UCSD-AML1 (cell line): ENCODE results near the gene GVQW3.

Source experiments
- DNase-seq: peaks from one replicate; lab custom pipeline; 2025; ENCODE audit not compliant: unreplicated experiment; lab: John Stamatoyannopoulos, UW

Gene GVQW3

DNA sequence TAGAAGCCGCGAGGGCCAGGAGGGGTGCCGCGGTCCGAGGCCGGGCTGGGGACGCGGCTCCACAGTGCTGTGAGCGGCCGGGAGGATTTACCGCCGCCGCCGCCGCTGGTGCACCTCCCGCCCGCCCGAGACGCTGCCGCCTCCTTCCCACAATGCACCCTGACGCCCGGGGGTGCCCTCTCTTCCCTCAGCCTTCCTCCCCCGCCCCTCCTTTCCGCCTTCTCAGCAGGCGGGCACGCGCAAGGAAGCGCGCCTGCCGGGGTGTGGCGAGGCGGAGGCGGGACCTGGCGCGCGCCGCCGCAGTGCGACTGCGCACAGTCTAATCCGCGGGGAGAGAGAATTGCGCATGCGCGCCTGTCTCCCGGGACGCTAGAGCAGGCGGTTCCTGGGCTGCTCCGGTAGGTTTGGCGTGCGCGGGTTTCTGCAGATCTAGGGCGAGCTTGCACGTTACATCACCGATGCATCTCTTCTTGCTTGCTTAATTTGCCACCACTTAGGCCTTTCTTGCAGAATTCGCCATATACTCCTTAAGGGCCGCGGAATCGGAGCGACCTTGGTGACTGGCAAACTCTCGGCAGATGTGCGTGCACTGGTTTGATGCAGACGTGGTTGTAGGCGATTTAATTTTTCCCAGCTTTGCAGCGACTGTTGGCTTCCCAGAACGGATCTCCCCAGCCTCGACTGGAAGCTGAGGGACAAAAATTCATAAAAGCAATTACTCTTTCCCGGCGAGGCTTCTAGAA, at the start of gene GVQW3, which contains the start of gene THAP12:
Gene GVQW3, plus strand, starts transcription at position 347 of the 743 bp plus-strand sequence. CDS start 506 bp downstream, outside the sequence.
Gene THAP12, minus strand, starts transcription at position 156 of the 743 bp plus-strand sequence. CDS start 296 bp downstream, outside the sequence.
- DNase-seq = peak; percentile 99

- DNase-seq = no peak
Measured at GRCh38 chr11:76334826-76335389, 46.2 kb upstream of the GVQW3 start.

DNA sequence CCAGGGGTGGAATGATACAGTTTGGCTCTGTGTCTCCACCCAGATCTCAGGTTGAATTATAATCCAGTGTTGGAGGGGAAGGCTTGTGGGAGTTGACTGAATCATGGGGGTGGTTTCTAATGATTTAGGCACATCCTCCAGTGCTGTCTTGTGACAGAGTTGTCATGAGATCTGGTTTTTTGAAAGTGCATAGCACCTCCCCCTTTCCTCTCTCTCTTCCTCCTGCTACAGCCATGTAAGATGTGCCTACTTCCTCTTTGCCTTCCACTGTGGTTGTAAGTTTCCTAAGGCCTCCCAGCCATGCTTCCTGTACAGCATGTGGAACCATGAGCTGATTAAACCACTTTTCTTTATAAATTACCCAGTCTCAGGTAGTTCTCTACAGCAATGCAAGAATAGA, 45.3 kb upstream of the GVQW3 start:
- no peak for DNase-seq

DNA sequence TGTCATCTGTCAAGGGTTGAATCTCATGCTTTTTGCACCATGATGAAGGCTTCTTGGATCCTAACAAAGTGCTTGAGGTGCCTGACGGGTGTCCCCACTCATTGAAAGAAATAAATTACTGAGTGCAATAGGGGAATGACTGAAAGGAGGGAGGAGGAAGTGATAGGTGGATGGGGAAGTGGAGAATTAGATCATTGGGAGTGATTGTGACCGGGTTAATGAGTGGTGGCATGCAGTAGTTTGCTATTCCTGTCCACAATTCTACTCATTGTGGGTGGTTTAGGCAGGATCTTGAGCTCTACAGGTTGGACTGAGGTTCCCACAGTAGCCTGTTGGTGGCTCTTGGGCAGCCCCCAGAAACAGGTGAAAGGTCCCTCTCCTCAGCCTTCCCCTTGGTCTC, 44.5 kb upstream of the GVQW3 start:
- DNase-seq = no peak

GRCh38 chr11:76337469-76337868, 43.7 kb upstream of the GVQW3 start:
- DNase-seq = no peak

DNA sequence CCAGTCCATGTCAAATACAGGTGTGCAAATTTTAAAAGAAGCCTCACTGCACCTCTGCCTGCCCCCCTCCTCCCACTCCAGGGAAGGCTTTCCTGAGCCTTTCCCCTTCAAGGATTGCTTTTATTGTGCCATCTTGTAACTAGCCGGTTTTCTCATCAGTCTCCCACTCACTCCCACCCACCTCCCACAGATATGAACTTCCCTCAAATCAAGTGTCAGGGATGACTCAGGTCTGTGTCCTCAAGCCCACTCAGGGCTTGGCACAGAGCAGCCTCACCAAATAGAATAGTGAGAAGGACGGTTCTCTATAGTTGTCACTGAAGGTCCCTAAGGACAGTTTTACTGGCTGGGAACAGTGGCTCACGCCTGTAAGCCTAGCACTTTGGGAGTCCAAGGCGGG, 43.2 kb upstream of the GVQW3 start:
- DNase-seq = no peak

DNA sequence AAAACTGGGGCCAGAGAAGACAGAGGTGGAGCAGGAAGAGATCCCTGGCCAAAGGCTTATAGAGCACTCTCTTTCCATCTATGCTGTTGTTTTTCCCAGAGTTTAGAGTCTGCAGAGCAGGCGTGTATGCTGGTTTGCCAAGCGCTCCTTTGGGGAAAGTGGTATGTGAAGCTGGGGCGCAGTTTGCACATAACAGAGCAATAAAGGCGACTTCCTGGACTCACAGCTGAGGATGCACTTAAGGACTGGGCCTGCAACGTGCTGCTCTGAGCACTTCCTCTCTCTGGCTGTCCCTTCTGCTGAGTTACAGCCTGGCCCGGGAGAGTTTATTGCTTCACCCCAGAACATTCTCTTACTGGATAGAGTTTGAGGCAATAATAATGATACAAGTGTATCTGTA, 41.9 kb upstream of the GVQW3 start:
- DNase-seq = peak; percentile 57

GRCh38 chr11:76347466-76347865, 33.7 kb upstream of the GVQW3 start:
- no peak for DNase-seq

DNA sequence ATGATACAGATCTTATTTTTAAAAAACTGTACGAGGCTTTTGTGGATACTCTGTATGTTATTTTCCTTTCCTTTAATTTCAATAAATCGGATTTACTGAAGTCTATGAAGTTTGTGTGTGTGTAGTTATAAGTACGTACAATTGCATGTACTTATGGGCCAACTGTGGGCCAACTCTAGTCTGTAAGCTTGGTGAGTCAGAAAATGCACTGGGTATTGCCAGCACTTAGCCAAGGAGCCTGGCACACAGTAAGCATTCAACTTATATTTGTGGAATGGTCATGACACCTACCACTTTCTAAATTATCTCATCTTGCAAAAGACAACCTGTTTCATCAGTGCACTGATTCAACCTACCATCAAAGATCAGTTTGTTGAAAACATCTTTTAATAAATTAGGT, 32.8 kb upstream of the GVQW3 start:
- DNase-seq = no peak

- no peak for DNase-seq
Measured at GRCh38 chr11:76355172-76355571, 26.0 kb upstream of the GVQW3 start.

DNA sequence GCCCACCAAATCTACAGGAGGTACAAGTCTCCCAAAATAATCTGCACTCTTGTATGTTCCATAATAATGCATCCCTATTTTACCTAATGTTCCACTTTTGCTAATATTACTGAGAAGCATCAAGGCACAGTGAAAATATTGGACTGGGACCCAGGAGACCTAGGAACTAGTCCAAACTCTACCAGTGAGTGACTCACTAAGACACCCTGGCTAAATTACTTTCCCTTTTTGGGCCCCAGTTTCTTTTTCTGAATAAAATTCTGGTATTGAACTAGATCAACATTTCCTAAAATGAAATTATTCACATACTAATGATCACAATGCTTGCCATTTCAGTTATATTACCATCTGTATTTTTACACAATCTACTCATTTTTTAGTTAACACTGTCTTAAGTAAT, 19.7 kb upstream of the GVQW3 start:
- no peak for DNase-seq

DNA sequence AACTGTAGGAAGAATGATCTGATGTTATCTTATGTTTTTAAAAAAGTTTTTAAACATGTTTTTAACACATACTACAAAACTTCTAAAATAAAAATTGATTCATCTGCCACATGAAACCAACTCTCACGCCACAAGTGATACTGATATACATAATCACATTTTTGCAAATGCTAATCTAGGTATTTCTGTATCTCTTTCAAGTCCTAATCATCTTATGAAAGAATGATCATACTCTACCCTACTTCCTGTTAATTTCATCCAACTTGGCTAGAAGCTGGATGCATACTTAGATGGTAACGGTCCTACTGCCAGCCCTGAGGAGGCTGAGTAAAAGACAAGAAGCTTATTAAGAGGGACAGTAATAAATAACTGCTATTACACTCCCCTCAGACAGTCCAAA, 19.3 kb upstream of the GVQW3 start:
- no peak for DNase-seq

DNA sequence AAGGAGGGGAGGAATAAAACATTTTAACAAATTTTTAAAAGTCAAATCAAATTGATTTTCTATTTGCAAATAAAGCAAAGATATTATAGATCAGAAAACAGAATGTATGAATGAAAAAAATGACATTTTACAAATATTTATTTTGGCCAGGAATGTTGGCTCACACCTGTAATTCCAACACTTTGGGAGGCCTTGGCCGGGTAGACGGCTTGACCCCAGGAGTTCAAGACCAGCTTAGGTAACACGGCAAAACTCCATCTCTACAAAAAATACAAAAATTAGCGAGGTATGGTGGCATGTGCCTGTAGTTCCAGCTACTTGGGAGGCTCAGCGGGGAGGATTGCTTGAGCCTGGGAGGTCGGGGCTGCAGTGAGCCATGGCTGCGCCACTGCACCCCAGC, 18.4 kb upstream of the GVQW3 start:
- no peak for DNase-seq

DNA sequence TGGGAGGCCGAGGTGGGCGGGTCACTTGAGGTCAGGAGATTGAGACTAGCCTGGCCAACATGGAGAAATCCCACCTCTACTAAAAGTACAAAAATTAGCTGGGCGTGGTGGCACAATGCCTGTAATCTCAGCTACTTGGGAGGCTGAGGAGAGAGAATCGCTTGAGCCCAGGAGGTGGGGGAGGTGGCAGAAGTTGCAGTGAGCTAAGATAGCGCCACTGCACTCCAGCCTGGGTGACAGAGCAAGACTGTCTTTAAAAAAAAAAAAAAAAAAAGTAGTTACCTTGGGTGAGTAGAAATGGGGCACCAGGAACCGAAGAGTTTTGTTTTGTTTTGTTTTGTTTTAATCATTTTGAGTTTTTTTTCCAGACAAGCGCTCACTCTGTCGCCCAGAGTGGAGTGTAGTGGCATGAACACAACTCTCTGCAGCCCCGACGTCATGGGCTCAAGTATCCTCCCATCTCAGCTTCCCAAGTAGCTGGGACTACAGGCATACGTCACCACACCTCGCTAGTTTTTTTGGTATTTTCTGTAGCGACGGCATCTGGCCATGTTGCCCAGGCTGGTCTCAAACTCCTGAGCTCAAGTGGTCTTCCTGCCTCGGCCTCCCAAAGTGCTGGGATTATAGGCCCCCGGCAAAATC, 16.0 kb upstream of the GVQW3 start:
- DNase-seq = no peak

DNA sequence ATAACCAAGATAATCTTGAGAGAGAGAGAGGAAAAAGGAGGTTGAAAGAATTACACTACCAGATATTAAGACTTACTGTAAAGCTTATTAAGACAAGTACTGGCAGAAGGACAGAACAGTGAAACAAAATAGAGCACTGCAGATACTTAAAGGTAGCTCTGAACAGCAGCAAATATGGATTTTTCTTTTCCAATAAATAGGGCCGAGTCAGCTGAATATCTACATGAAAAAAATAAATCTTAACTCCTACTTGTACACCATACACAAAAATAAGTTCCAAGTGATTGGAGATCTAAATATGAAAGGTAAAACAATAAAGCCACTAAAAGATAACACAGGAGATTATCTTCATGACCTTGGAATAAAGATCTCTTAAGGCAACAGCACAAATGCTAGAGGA, 12.6 kb upstream of the GVQW3 start:
- no peak for DNase-seq

GRCh38 chr11:76369406-76369805, 11.7 kb upstream of the GVQW3 start:
- DNase-seq = no peak

DNA sequence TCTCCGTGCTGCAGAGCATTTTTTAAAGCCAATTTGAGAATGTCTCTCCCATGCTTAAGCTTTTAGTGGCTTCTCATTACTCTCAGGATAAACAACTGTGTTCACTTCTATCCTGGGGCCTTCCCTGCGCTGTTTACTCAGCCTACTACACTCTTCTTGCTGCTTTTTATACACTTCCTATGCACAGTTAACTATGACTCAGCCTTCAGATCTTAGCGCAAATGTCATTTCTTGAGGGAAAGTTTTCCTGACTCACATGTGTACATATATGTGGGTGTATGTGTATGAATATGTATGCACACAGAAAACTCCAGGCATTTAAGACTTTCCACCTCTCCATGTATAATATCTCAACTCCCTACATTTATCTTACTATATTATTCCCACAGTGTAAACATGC, 10.0 kb upstream of the GVQW3 start:
- DNase-seq = no peak

DNA sequence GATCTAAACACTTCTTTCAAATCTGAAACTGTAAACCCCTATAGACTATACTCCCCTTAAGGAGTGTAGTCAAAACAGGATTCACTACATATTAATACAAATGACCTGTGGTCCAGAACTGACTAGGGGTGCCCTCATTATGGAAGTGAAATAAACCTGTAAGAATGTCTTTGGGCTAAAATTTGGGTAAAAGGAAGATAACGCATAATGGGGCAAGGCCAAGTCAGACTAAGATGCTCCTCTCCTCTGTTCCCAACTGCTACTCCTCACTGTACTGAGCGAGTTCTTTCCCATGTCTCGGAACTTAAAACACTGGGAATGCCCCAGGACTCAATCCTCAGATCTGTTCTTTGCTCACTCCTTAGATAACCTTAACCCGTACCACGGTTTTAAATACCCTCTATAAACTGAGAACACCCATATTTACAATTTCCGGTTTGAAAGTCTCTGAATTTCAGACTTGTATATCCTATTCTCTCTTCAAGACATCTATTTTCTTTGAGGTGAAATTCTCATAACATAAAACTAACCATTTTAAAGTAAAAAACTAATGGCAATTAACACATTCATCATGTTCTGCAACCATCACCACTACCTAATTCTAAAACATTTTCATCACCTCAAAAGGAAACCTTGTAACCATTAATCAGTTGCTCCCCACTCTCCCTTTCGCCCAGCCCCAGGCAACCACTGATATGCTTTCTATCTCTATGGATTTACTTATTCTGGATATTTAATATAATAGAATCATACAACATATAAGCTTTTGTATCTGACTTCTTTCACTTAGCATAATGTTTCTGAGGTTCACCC, 4.2 kb upstream of the GVQW3 start:
- DNase-seq = no peak

- no peak for DNase-seq
Measured at GRCh38 chr11:76379807-76380158, 1.3 kb upstream of the GVQW3 start.

DNA sequence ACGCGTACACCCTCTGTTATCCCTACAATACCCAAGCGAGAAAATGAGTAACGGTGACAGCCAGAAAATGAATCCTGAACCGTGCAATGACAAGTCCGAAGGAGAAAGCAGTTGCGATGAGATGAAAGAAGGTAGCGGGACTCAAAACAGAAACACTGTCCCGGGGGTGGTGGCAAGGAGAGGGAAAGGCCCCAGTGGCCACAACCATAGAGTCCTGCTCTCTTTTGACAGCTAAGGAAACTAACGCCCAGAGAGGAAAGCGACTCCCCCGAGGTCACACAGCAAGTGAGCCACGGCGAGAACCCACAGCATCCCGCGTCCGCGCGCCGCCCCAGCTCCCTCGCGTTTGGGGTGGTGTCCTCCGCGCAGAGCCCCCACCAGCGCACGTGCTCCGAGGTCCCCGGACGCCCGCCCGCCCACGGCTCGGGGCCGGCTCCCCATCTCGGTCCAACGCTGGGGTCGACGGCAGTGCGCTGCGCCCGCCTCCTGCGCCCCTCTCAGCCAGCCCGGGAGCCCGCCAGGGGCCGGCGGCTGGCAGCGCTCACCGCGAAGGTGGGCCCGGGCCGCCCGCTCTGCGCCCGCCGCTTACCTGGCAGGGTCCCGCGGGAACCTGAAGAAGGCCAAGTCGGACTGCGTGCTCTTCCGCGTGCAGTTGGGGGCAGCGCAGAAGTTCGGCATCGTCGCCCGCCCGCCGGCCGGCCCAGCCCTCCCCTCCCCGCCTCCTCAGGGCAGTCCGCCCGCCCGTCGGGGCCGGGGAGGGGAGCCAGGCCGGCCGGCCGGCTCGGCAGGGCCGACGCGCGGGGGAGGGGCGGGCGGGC, 755 bp upstream of the GVQW3 start:
- peak; percentile 41 for DNase-seq

DNA sequence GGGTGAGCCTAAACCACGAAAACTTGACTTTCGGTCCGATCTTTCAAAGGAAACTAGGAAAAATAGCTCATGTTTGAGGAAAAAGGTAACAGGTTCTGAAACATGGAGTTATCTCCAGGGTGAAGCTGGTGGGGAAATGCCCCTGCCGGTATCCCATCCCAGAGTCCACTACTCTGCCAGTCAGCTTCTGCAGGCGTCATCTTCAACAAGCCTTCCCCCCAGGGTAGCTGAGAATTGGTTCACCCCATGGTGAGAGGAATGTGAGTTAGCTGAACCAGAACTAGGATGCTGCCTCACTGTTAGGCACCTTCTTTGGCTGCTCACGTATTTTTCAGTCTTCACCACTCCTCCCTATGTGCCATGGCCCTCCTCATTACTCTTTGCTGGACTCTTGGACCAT, 1.1 kb downstream of the GVQW3 start:
- DNase-seq = no peak
